ENCODE measurements around the gene AMACR.

AMACR gene

GRCh38 chr5:34007201-34007620 lies 639 bp downstream of the AMACR start:
- peak overlapping the region; percentile 97 for H3K27ac ChIP-seq
- TF ChIP-seq ZFX (IDR thresholded peaks at IDR 0.05; ENCODE audit: borderline replicate concordance) = no peak
- no peak for TF ChIP-seq CTCF (IDR thresholded peaks at IDR 0.05)

- TF ChIP-seq CTCF (IDR thresholded peaks at IDR 0.05) = no peak
These were observed 2.2 kb downstream of the AMACR start for GRCh38 chr5:34005681-34006080.

GRCh38 chr5:34005211-34005610 lies 2.6 kb downstream of the AMACR start:
- H3K27ac ChIP-seq = no peak overlapping the region
- TF ChIP-seq ZFX (IDR thresholded peaks at IDR 0.05; ENCODE audit: borderline replicate concordance) = no peak
- TF ChIP-seq CTCF (IDR thresholded peaks at IDR 0.05) = no peak

More at GRCh38 chr5:34005681-34006080, 2.2 kb downstream of the AMACR start:
- no peak overlapping the region for H3K27ac ChIP-seq

GRCh38 chr5:34003941-34004340 lies 3.9 kb downstream of the AMACR start:
- TF ChIP-seq CTCF (IDR thresholded peaks at IDR 0.05) = no peak
- no peak for TF ChIP-seq ZFX (IDR thresholded peaks at IDR 0.05; ENCODE audit: borderline replicate concordance)
- no peak overlapping the region for H3K27ac ChIP-seq

- H3K27ac ChIP-seq = no peak overlapping the region
- TF ChIP-seq CTCF (IDR thresholded peaks at IDR 0.05) = no peak
- TF ChIP-seq ZFX (IDR thresholded peaks at IDR 0.05; ENCODE audit: borderline replicate concordance) = no peak
These were observed 5.1 kb downstream of the AMACR start for GRCh38 chr5:34002629-34003328.

GRCh38 chr5:34001241-34001841 lies 6.5 kb downstream of the AMACR start:
- peak overlapping the region; percentile 27; the same call in 1 of the 2 replicates for H3K27ac ChIP-seq
- TF ChIP-seq ZFX (IDR thresholded peaks at IDR 0.05; ENCODE audit: borderline replicate concordance) (no peak), CTCF (IDR thresholded peaks at IDR 0.05) (no peak)

- no peak for TF ChIP-seq CTCF (IDR thresholded peaks at IDR 0.05)
- TF ChIP-seq ZFX (IDR thresholded peaks at IDR 0.05; ENCODE audit: borderline replicate concordance) = no peak
- H3K27ac ChIP-seq = no peak overlapping the region
These were observed 7.9 kb downstream of the AMACR start for GRCh38 chr5:33999978-34000377.

Measured in 22Rv1 (cell line).